ENCODE results near the gene ZNHIT6.

DNA sequence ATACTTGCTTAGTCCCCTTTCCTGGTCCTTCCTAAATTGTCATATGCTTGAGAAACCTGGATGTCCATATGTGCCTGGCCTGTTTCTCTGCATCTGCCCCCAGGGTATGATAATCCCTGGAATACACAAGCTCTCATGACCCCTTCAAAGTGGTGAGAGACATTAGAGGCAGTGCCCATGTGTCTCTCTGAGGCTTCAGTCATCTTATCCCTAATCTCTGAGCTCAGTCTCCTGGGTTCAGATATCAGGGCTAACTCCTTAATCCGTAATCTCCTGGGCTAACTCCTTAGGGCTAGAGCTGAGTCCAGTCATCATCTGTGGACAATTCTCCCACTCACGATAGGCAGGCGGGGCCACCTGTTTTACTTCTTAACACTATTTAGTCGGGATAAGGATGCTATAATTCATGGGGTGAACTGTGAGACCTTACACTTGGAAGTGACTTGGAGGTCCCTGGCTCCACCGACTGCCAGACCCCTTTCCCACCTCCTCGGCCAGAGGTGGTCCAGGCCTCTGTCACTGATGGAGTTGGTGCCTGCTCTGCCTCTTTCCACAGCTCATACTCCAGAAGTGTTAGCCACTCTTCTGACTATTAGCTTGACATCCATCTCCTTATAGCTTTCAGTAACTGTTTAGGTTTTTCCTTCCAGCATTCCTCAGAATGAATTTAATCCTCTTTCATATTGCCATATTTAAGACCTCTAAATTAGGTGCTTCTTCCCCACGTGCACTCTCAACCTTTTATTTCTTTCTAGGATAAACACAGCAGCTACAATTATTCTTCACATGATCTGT is 105.0 kb downstream of the ZNHIT6 start:
- TF ChIP-seq, protein P1, sequence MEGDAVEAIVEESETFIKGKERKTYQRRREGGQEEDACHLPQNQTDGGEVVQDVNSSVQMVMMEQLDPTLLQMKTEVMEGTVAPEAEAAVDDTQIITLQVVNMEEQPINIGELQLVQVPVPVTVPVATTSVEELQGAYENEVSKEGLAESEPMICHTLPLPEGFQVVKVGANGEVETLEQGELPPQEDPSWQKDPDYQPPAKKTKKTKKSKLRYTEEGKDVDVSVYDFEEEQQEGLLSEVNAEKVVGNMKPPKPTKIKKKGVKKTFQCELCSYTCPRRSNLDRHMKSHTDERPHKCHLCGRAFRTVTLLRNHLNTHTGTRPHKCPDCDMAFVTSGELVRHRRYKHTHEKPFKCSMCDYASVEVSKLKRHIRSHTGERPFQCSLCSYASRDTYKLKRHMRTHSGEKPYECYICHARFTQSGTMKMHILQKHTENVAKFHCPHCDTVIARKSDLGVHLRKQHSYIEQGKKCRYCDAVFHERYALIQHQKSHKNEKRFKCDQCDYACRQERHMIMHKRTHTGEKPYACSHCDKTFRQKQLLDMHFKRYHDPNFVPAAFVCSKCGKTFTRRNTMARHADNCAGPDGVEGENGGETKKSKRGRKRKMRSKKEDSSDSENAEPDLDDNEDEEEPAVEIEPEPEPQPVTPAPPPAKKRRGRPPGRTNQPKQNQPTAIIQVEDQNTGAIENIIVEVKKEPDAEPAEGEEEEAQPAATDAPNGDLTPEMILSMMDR (IDR thresholded peaks at IDR 0.05), result no peak
- TF ChIP-seq POLR2AphosphoS5 (IDR thresholded peaks at IDR 0.05; ENCODE audit: low read depth, low read length) (no peak), SIN3A (IDR thresholded peaks at IDR 0.05; ENCODE audit: borderline replicate concordance, insufficient read depth, low read depth, low read length) (no peak), TCF7L2 (IDR thresholded peaks at IDR 0.05; ENCODE audit: low read depth, low read length) (no peak)
- TF ChIP-seq, protein P2, sequence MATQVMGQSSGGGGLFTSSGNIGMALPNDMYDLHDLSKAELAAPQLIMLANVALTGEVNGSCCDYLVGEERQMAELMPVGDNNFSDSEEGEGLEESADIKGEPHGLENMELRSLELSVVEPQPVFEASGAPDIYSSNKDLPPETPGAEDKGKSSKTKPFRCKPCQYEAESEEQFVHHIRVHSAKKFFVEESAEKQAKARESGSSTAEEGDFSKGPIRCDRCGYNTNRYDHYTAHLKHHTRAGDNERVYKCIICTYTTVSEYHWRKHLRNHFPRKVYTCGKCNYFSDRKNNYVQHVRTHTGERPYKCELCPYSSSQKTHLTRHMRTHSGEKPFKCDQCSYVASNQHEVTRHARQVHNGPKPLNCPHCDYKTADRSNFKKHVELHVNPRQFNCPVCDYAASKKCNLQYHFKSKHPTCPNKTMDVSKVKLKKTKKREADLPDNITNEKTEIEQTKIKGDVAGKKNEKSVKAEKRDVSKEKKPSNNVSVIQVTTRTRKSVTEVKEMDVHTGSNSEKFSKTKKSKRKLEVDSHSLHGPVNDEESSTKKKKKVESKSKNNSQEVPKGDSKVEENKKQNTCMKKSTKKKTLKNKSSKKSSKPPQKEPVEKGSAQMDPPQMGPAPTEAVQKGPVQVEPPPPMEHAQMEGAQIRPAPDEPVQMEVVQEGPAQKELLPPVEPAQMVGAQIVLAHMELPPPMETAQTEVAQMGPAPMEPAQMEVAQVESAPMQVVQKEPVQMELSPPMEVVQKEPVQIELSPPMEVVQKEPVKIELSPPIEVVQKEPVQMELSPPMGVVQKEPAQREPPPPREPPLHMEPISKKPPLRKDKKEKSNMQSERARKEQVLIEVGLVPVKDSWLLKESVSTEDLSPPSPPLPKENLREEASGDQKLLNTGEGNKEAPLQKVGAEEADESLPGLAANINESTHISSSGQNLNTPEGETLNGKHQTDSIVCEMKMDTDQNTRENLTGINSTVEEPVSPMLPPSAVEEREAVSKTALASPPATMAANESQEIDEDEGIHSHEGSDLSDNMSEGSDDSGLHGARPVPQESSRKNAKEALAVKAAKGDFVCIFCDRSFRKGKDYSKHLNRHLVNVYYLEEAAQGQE (IDR thresholded peaks at IDR 0.05; ENCODE audit: insufficient read depth in 1 of 2, low read depth in 2 of 2, low read length in 1 of 2), result no peak
